Endodermal cell (in vitro differentiated cells): Measurements from ENCODE around the gene PLD6. TPM values are rescaled to one million over a fixed set of nuclear protein-coding genes. Genes with fewer than 3 reads are reported as not detected.

Experiments used
- DNase-seq: peaks from one replicate; pipeline ENCODE4 v3.0.0-alpha.2; 2017
- H3K27ac ChIP-seq: 2 replicates; pipeline ENCODE4 v1.5.1; 2013; ENCODE audit warnings: mild to moderate bottlenecking, low read depth, low read length, moderate library complexity
- H3K27me3 ChIP-seq: 2 replicates; pipeline ENCODE4 v1.6.1; 2013; ENCODE audit warnings: mild to moderate bottlenecking, low read length, moderate library complexity; ENCODE audit not compliant: insufficient read depth, control insufficient read depth, poor library complexity, severe bottlenecking
- H3K36me3 ChIP-seq: 2 replicates; pipeline ENCODE4 v1.7.0; 2013; ENCODE audit warnings: mild to moderate bottlenecking, low read length, moderate library complexity; ENCODE audit not compliant: control insufficient read depth, insufficient read depth
- H3K4me1 ChIP-seq: one replicate; pipeline ENCODE4 v1.7.0; 2013; ENCODE audit warnings: low read length; ENCODE audit not compliant: control insufficient read depth, insufficient read depth
- H3K4me3 ChIP-seq: 2 replicates; pipeline ENCODE4 v1.5.1; 2013; ENCODE audit warnings: mild to moderate bottlenecking, low read length, moderate library complexity
- H3K9ac ChIP-seq: 2 replicates; pipeline ENCODE4 v1.6.1; 2013; ENCODE audit warnings: mild to moderate bottlenecking, low read length, moderate library complexity; ENCODE audit not compliant: poor library complexity, severe bottlenecking; ENCODE audit errors: extremely low read depth
- H3K9me3 ChIP-seq: 2 replicates; pipeline ENCODE4 v1.6.1; 2013; ENCODE audit warnings: mild to moderate bottlenecking, low read length, moderate library complexity; ENCODE audit not compliant: control insufficient read depth
- H3K27ac Mint-ChIP-seq: 2 replicates; pipeline ENCODE4 v1.8.0; 2020; ENCODE audit warnings: mixed read lengths
- H3K27me3 Mint-ChIP-seq: 2 replicates; pipeline ENCODE4 v1.8.0; 2021; ENCODE audit warnings: mild to moderate bottlenecking, mixed read lengths; ENCODE audit not compliant: insufficient read depth
- H3K36me3 Mint-ChIP-seq: 2 replicates; pipeline ENCODE4 v1.8.0; 2020; ENCODE audit warnings: low read depth, mixed read lengths
- H3K4me1 Mint-ChIP-seq: 2 replicates; pipeline ENCODE4 v1.8.0; 2020; ENCODE audit warnings: mixed read lengths
- H3K4me3 Mint-ChIP-seq: 2 replicates; pipeline ENCODE4 v1.8.0; 2020; ENCODE audit warnings: mild to moderate bottlenecking, moderate library complexity, mixed read lengths
- H3K9me3 Mint-ChIP-seq: 2 replicates; pipeline ENCODE4 v1.8.0; 2020; ENCODE audit warnings: mild to moderate bottlenecking, mixed read lengths
- CTCF ChIP-seq: fragments of 200-600 bp; sonication (generic); conservative IDR thresholded peaks from 2 replicates; pipeline ENCODE4 v1.5.0; 2021; ENCODE audit warnings: antibody characterized with exemption, mild to moderate bottlenecking
- WGBS, 2 experiments: methylation state at CpG; one replicate each; pipeline versions ENCODE4 v1.1.5 to v1.1.7; 2013; ENCODE audit warnings: missing lambda C conversion rate in 2 of 2, mixed read lengths in 1 of 2; ENCODE audit not compliant: insufficient coverage in 1 of 2, insufficient read length in 1 of 2; 5-methylcytosine and 5-hydroxymethylcytosine counted together
- total RNA-seq, 2 donors: library from RNA; stranded (reverse); fragmentation: NEBNext Ultra II Directional in 1 of 2; extraction: Animal tissue kit (Norgen Biotek cat#: 25700) in 1 of 2; gene quantifications; 2 replicates in 1 of 2; 3 replicates in 1 of 2; pipeline ENCODE4 v1.2.1, GENCODE V29; 2021

The PLD6 gene
- total RNA-seq, 2 donors from 2014 or later = 0.42 to 1.5 TPM

GRCh38 chr17:17182598-17183136, 23.5 kb downstream of the PLD6 start:
- Histone ChIP-seq H3K27me3 (no peaks in the 10 kb centered on the region), H3K4me1 (peaks cover 16% of the 10 kb centered on the region), H3K9ac (no peak overlapping the region), H3K27ac (no peak overlapping the region), H3K36me3 (peaks cover 51% of the 10 kb centered on the region), H3K9me3 (no peaks in the 10 kb centered on the region), H3K4me3 (no peak overlapping the region)
- Mint-ChIP-seq H3K27ac (no peak overlapping the region), H3K9me3 (no peaks in the 10 kb centered on the region), H3K4me1 (peaks cover 30% of the 10 kb centered on the region), H3K36me3 (peaks cover 48% of the 10 kb centered on the region), H3K27me3 (no peaks in the 10 kb centered on the region), H3K4me3 (no peak overlapping the region)
- no peak for DNase-seq
- no peak for TF ChIP-seq CTCF
- WGBS, 2 experiments = 93 to 97% methylated on average over 4 to 6 of the region's 6 CpGs

GRCh38 chr17:17181666-17182597, 24.2 kb downstream of the PLD6 start:
- Histone ChIP-seq H3K4me1 (peaks cover 10% of the 10 kb centered on the region), H3K4me3 (no peak overlapping the region), H3K9ac (no peak overlapping the region), H3K36me3 (peaks cover 59% of the 10 kb centered on the region), H3K27me3 (no peaks in the 10 kb centered on the region), H3K27ac (no peak overlapping the region), H3K9me3 (no peaks in the 10 kb centered on the region)
- no peak for TF ChIP-seq CTCF
- H3K36me3 Mint-ChIP-seq = peaks cover 55% of the 10 kb centered on the region
- no peak overlapping the region for H3K4me3 Mint-ChIP-seq
- no peak overlapping the region for H3K27ac Mint-ChIP-seq
- WGBS, 2 experiments = 83 to 88% methylated on average over 10 to 15 of the region's 15 CpGs
- no peaks in the 10 kb centered on the region for H3K9me3 Mint-ChIP-seq
- no peaks in the 10 kb centered on the region for H3K27me3 Mint-ChIP-seq
- peaks cover 26% of the 10 kb centered on the region for H3K4me1 Mint-ChIP-seq
- DNase-seq = no peak

- Histone ChIP-seq H3K4me3 (no peak overlapping the region), H3K27me3 (no peaks in the 10 kb centered on the region), H3K9ac (no peak overlapping the region), H3K36me3 (peaks cover 67% of the 10 kb centered on the region), H3K4me1 (peaks cover 2% of the 10 kb centered on the region), H3K27ac (no peak overlapping the region), H3K9me3 (no peaks in the 10 kb centered on the region)
- Mint-ChIP-seq H3K27ac (no peak overlapping the region), H3K4me3 (no peak overlapping the region), H3K36me3 (peaks cover 64% of the 10 kb centered on the region), H3K4me1 (peaks cover 16% of the 10 kb centered on the region), H3K27me3 (no peaks in the 10 kb centered on the region), H3K9me3 (no peaks in the 10 kb centered on the region)
- 96 to 99% methylated on average over 9 to 12 of the region's 13 CpGs for WGBS, 2 experiments
- DNase-seq = no peak
- no peak for TF ChIP-seq CTCF
Observed at GRCh38 chr17:17180741-17181525, 25.2 kb downstream of the PLD6 start.
